Adrenal gland (tissue), 12 donors: ENCODE results near the gene ADIPOR1. TPM values are rescaled to one million over a fixed set of nuclear protein-coding genes. Genes with fewer than 3 reads are reported as not detected.

ENCODE experiments used
- DNase-seq, 7 donors: peaks; one replicate each; pipeline ENCODE4 v3.0.0-alpha.2; 2019 to 2020
- H3K27ac ChIP-seq, 5 donors: fragments of 200-600 bp; sonication (generic) in 4 of 5; 1 replicate in 3 of 5; 2 replicates in 2 of 5; pipeline versions ENCODE4 v1.5.1 to v1.8.0; 2016 to 2020; ENCODE audit warnings: mild to moderate bottlenecking in 1 of 5
- H3K27me3 ChIP-seq: fragments of 200-600 bp; 2 replicates; pipeline ENCODE4 v1.8.0; 2021
- H3K36me3 ChIP-seq, 2 donors: fragments of 200-600 bp; replicated peaks in 1 of 2; 1 replicate in 1 of 2; 2 replicates in 1 of 2; pipeline versions ENCODE4 v1.5.1 to v1.8.0; 2018 to 2022
- H3K4me1 ChIP-seq, 2 donors: fragments of 200-600 bp; replicated peaks in 1 of 2; 1 replicate in 1 of 2; 2 replicates in 1 of 2; pipeline versions ENCODE4 v1.5.1 to v1.8.0; 2018 to 2021
- H3K4me3 ChIP-seq, 4 donors: fragments of 200-600 bp; sonication (generic) in 3 of 4; one replicate each; pipeline ENCODE4 v1.5.1; 2016 to 2018
- H3K9me3 ChIP-seq, 3 donors: fragments of 200-600 bp; sonication (generic) in 1 of 3; replicated peaks in 1 of 3; 1 replicate in 2 of 3; 2 replicates in 1 of 3; pipeline versions ENCODE4 v1.5.1 to v1.8.0; 2016 to 2021
- POLR2A ChIP-seq, 2 donors: fragments of 450-650 bp; IDR thresholded peaks; one replicate each; pipeline ENCODE4 v1.6.1; 2017; ENCODE audit warnings: antibody characterized with exemption in 2 of 2, mild to moderate bottlenecking in 2 of 2, moderate library complexity in 1 of 2
- WGBS, 4 donors: extraction: QIAGEN DNeasy Blood & Tissue Kit in 2 of 4; methylation state at CpG; one replicate each; pipeline versions ENCODE4 v1.1.5 to v1.1.7; 2013 to 2017; 5-methylcytosine and 5-hydroxymethylcytosine counted together
- intact Hi-C, 2 donors: fragments of 100-400 bp; cut with DNase I; formaldehyde crosslinking; loops; one replicate each; pipeline versions ENCODE4 v1.14.1 to v1.15.0; 2022 to 2023
- polyA plus RNA-seq, 3 donors: library from polyadenylated mRNA; stranded (reverse); fragments of 200-250 nt in 2 of 3; fragments of 350-450 nt in 1 of 3; fragmentation: Illumina TruSeq in 1 of 3; extraction: RNeasy Lipid Tissue Mini Kit (QIAGEN cat#74804) in 1 of 3; gene quantifications; one replicate each; pipeline ENCODE4 v1.2.3, GENCODE V29; 2013 to 2014
- small RNA-seq, 2 donors: library from RNA; depleted of rRNA; stranded (forward); fragments of <200 nt; gene quantifications; one replicate each; pipeline ENCODE3, GENCODE V24; 2016
- total RNA-seq, 9 donors: library from RNA; depleted of rRNA in 4 of 9; stranded (reverse); fragments of >200 nt in 4 of 9; fragments of 120-200 nt in 1 of 9; fragmentation: NEBNext Ultra II Directional in 1 of 9; extraction: Animal tissue kit (Norgen Biotek cat#: 25700) in 1 of 9; gene quantifications; one replicate each; pipeline versions ENCODE4 v1.1.0 to v1.2.4, GENCODE V29; 2013 to 2023
- TF ChIP-seq, protein P1 (sequence below), 6 experiments: fragments of 450-650 bp in 4 of 6; fragments of 200-600 bp in 2 of 6; sonication (generic) in 1 of 6; IDR thresholded peaks; 1 replicate in 5 of 6; 2 replicates in 1 of 6; pipeline versions ENCODE4 v1.5.1 to v1.8.0; 2016 to 2021; ENCODE audit warnings: antibody characterized with exemption in 6 of 6, mild to moderate bottlenecking in 2 of 6, moderate library complexity in 1 of 6
- donor health status: healthy with polysubstance abuse.
- donor health status: Bipolar disorder and iron deficiency.
- donor health status: DM: yes; HTN: yes; CAD: no.
- donor health status: DM: no; HTN: no; CAD: no.
- donor health status: DM: no; HTN: no; CAD: no.
- donor health status: DM: yes; HTN: yes; CAD: no.

Gene ADIPOR1
- total and polyA plus RNA-seq, 12 donors, result 57.0 to 143 (median 103) TPM

DNA sequence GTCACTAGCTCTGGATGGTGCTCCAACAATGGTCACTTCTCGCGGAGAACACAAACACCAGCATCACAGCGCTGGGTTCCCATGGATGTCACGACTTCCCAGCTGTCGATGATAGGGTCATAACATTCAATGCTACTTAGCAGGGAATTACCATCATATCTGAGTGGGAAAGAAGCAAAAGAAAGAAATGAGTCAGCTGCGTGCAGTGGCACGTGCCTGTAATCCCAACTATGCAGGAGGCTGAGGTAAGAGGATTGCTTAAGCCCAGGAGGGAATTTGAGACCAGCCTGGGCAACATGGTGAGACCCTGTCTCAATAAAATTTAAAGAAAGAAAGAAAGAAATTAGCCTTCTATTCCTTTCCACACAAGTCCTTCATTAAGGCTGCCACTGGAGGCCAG, 65.6 kb downstream of the ADIPOR1 start:
- Histone ChIP-seq H3K27ac (no peak overlapping the region), H3K36me3 (peaks cover 0 to 57% of the 10 kb centered on the region in 2 donors), H3K4me1 (peaks cover 5 to 12% of the 10 kb centered on the region in 2 donors), H3K4me3 (no peak overlapping the region), H3K27me3 (no peaks in the 10 kb centered on the region), H3K9me3 (no peaks in the 10 kb centered on the region)
- intact Hi-C loops, result no loop called here
- WGBS, 4 donors, result 95 to 99% (median 96%) methylated on average over 7 of the region's 7 CpGs
- DNase-seq, result no peak
- no peak for TF ChIP-seq POLR2A (IDR thresholded peaks at IDR 0.05)
- TF ChIP-seq, protein P1, sequence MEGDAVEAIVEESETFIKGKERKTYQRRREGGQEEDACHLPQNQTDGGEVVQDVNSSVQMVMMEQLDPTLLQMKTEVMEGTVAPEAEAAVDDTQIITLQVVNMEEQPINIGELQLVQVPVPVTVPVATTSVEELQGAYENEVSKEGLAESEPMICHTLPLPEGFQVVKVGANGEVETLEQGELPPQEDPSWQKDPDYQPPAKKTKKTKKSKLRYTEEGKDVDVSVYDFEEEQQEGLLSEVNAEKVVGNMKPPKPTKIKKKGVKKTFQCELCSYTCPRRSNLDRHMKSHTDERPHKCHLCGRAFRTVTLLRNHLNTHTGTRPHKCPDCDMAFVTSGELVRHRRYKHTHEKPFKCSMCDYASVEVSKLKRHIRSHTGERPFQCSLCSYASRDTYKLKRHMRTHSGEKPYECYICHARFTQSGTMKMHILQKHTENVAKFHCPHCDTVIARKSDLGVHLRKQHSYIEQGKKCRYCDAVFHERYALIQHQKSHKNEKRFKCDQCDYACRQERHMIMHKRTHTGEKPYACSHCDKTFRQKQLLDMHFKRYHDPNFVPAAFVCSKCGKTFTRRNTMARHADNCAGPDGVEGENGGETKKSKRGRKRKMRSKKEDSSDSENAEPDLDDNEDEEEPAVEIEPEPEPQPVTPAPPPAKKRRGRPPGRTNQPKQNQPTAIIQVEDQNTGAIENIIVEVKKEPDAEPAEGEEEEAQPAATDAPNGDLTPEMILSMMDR (IDR thresholded peaks at IDR 0.05), result no peak

Small RNA genes within 50 kb of the gene (small RNA-seq; reads per million reads assigned to genes)
- 0 reads per million in 2 donors for gene RF00019

Other genes with a start within 250 kb of the ADIPOR1 start
- gene SYT2, start 247.9 kb downstream of the ADIPOR1 start, total RNA-seq, result 1 to 10 TPM in 1 of 9 donors, under 1 TPM in 5, not detected in 3; 0.08 to 3.8 (median 0.36) TPM
- gene SYT2, start 247.9 kb downstream of the ADIPOR1 start, polyA plus RNA-seq, result 1 to 10 TPM in 1 of 3 donors, under 1 TPM in 2; 0.37 to 1.4 (median 0.88) TPM
- 10 to 100 TPM; 26.8 to 75.1 (median 45.4) TPM for gene KDM5B, start 149.9 kb downstream of the ADIPOR1 start, total RNA-seq
- gene KDM5B, start 149.9 kb downstream of the ADIPOR1 start, polyA plus RNA-seq, result 10 to 100 TPM; 11.7 to 18.2 (median 12.6) TPM
- 1 to 10 TPM in 4 of 9 donors, under 1 TPM in 2, not detected in 3; 0.33 to 3.5 (median 1.3) TPM for gene PCAT6, start 147.4 kb downstream of the ADIPOR1 start, total RNA-seq
- gene PCAT6, start 147.4 kb downstream of the ADIPOR1 start, polyA plus RNA-seq, result 1 to 10 TPM; 3.0 to 8.5 (median 5.8) TPM
- 10 to 100 TPM in 1 of 9 donors, 1 to 10 TPM in 8; 3.1 to 10.6 (median 6.9) TPM for gene RABIF, start 69.2 kb downstream of the ADIPOR1 start, total RNA-seq
- gene RABIF, start 69.2 kb downstream of the ADIPOR1 start, polyA plus RNA-seq, result 1 to 10 TPM; 3.6 to 10.0 (median 3.8) TPM
- gene KLHL12, start 31.1 kb downstream of the ADIPOR1 start, total RNA-seq, result 10 to 100 TPM; 21.9 to 41.9 (median 26.9) TPM
- gene KLHL12, start 31.1 kb downstream of the ADIPOR1 start, polyA plus RNA-seq, result 10 to 100 TPM; 12.2 to 30.6 (median 14.7) TPM
- gene CYB5R1, start 8.9 kb upstream of the ADIPOR1 start, total RNA-seq, result 100 to 1,000 TPM in 4 of 9 donors, 10 to 100 TPM in 5; 83.0 to 247 (median 95.6) TPM
- gene CYB5R1, start 8.9 kb upstream of the ADIPOR1 start, polyA plus RNA-seq, result 10 to 100 TPM; 41.4 to 97.5 (median 45.0) TPM
- 10 to 100 TPM; 44.3 to 67.2 (median 53.0) TPM for gene TMEM183A, start 49.1 kb upstream of the ADIPOR1 start, total RNA-seq
- 10 to 100 TPM; 23.4 to 57.0 (median 24.4) TPM for gene TMEM183A, start 49.1 kb upstream of the ADIPOR1 start, polyA plus RNA-seq
- 1 to 10 TPM in 1 of 9 donors, under 1 TPM in 8; 0.12 to 2.9 (median 0.42) TPM for gene PPFIA4, start 68.2 kb upstream of the ADIPOR1 start, total RNA-seq
- 1 to 10 TPM in 1 of 3 donors, under 1 TPM in 2; 0.46 to 2.6 (median 0.54) TPM for gene PPFIA4, start 68.2 kb upstream of the ADIPOR1 start, polyA plus RNA-seq
- under 1 TPM in 1 of 9 donors, not detected in 8; 0.11 TPM for gene MYOG, start 127.7 kb upstream of the ADIPOR1 start, total RNA-seq
- not detected for gene MYOG, start 127.7 kb upstream of the ADIPOR1 start, polyA plus RNA-seq
- 1 to 10 TPM in 2 of 9 donors, under 1 TPM in 7; 0.14 to 1.7 (median 0.72) TPM for gene ADORA1, start 169.4 kb upstream of the ADIPOR1 start, total RNA-seq
- gene ADORA1, start 169.4 kb upstream of the ADIPOR1 start, polyA plus RNA-seq, result under 1 TPM; 0.47 to 0.56 (median 0.49) TPM
- gene MYBPH, start 217.5 kb upstream of the ADIPOR1 start, total RNA-seq, result not detected
- under 1 TPM in 1 of 3 donors, not detected in 2; 0.64 TPM for gene MYBPH, start 217.5 kb upstream of the ADIPOR1 start, polyA plus RNA-seq
- gene CHI3L1, start 228.4 kb upstream of the ADIPOR1 start, total RNA-seq, result 1 to 10 TPM in 3 of 9 donors, under 1 TPM in 6; 0.11 to 2.0 (median 0.65) TPM
- gene CHI3L1, start 228.4 kb upstream of the ADIPOR1 start, polyA plus RNA-seq, result 10 to 100 TPM in 1 of 3 donors, 1 to 10 TPM in 1, under 1 TPM in 1; 0.53 to 19.1 (median 5.3) TPM